HG02884 (cell line): ENCODE data around the gene TTC7B.

Experiments
- ATAC-seq: cut with Tn5 transposase; IDR thresholded peaks from one replicate; pipeline ENCODE4 v1.9.1; 2021; ENCODE audit warnings: mild to moderate bottlenecking, moderate library complexity; ENCODE audit not compliant: unreplicated experiment

TTC7B gene

GRCh38 chr14:90580377-90581335 is 235.6 kb downstream of the TTC7B start:
- no peak for ATAC-seq

- no peak for ATAC-seq
These were observed 236.4 kb downstream of the TTC7B start for GRCh38 chr14:90579816-90580215.

- ATAC-seq, result no peak
These were observed 237.1 kb downstream of the TTC7B start for GRCh38 chr14:90579088-90579487.

GRCh38 chr14:90578283-90578985 is 237.8 kb downstream of the TTC7B start:
- no peak for ATAC-seq

- no peak for ATAC-seq
These were observed 238.5 kb downstream of the TTC7B start for GRCh38 chr14:90577661-90578282.

- no peak for ATAC-seq
These were observed 239.1 kb downstream of the TTC7B start for GRCh38 chr14:90576981-90577660.

GRCh38 chr14:90576581-90576980 is 239.6 kb downstream of the TTC7B start:
- no peak for ATAC-seq

GRCh38 chr14:90575781-90576180 is 240.4 kb downstream of the TTC7B start:
- no peak for ATAC-seq

- ATAC-seq, result no peak
These were observed 240.9 kb downstream of the TTC7B start for GRCh38 chr14:90575336-90575735.

GRCh38 chr14:90574188-90575131 is 241.8 kb downstream of the TTC7B start:
- no peak for ATAC-seq

GRCh38 chr14:90573385-90574105 is 242.7 kb downstream of the TTC7B start:
- ATAC-seq, result no peak

- ATAC-seq, result no peak
These were observed 243.6 kb downstream of the TTC7B start for GRCh38 chr14:90572441-90573150.

GRCh38 chr14:90571149-90571947 is 244.9 kb downstream of the TTC7B start:
- ATAC-seq, result no peak

- no peak for ATAC-seq
These were observed 245.8 kb downstream of the TTC7B start for GRCh38 chr14:90570461-90570860.

- no peak for ATAC-seq
These were observed 246.4 kb downstream of the TTC7B start for GRCh38 chr14:90569606-90570387.

GRCh38 chr14:90569201-90569600 is 247.0 kb downstream of the TTC7B start:
- no peak for ATAC-seq

GRCh38 chr14:90568405-90568804 is 247.8 kb downstream of the TTC7B start:
- no peak for ATAC-seq
